HepG2 (cell line): ENCODE data around the gene SURF2. TPM values are rescaled to one million over a fixed set of nuclear protein-coding genes. Genes with fewer than 3 reads are reported as not detected.

Experiments
- CERS6 ChIP-seq: sonication (generic); formaldehyde crosslinking; IDR thresholded peaks from 2 replicates; pipeline ENCODE4 v1.5.0; 2020; ENCODE audit warnings: missing genetic modification reagents
- CREM ChIP-seq, 2 experiments: sonication (generic) in 1 of 2; formaldehyde crosslinking in 1 of 2; IDR thresholded peaks; 2 replicates each; pipeline versions ENCODE4 v1.4.0 to v1.6.1; 2016 to 2020; ENCODE audit warnings: antibody characterized with exemption in 1 of 2, mild to moderate bottlenecking in 1 of 2, missing genetic modification reagents in 1 of 2
- DR1 ChIP-seq: sonication (generic); formaldehyde crosslinking; IDR thresholded peaks from 2 replicates; pipeline ENCODE4 v1.8.0; 2021; ENCODE audit warnings: mild to moderate bottlenecking, missing genetic modification reagents, inconsistent platforms
- FOXO1 ChIP-seq: sonication (generic); formaldehyde crosslinking; IDR thresholded peaks from 2 replicates; pipeline ENCODE4 v1.4.0; 2020; ENCODE audit warnings: missing genetic modification reagents
- IRF2 ChIP-seq: IDR thresholded peaks from 2 replicates; pipeline ENCODE4 v1.6.1; 2018; ENCODE audit warnings: missing genetic modification reagents, missing compliant biosample characterization
- MTA3 ChIP-seq: sonication (generic); formaldehyde crosslinking; IDR thresholded peaks from 2 replicates; pipeline ENCODE4 v1.4.0; 2020; ENCODE audit warnings: missing genetic modification reagents
- PBX2 ChIP-seq: IDR thresholded peaks from 2 replicates; pipeline ENCODE4 v1.6.1; 2016; ENCODE audit warnings: control low read depth
- RXRB ChIP-seq: IDR thresholded peaks from 2 replicates; pipeline ENCODE4 v1.6.1; 2016; ENCODE audit warnings: borderline replicate concordance, missing genetic modification reagents, missing compliant biosample characterization
- SP140L ChIP-seq: sonication (generic); formaldehyde crosslinking; IDR thresholded peaks from 2 replicates; pipeline ENCODE4 v1.4.0; 2020; ENCODE audit warnings: missing genetic modification reagents, borderline replicate concordance
- ZBTB3 ChIP-seq: sonication (generic); formaldehyde crosslinking; IDR thresholded peaks from 2 replicates; pipeline ENCODE4 v1.4.0; 2020; ENCODE audit warnings: low read depth, mild to moderate bottlenecking, moderate library complexity, missing genetic modification reagents, borderline replicate concordance
- ZBTB43 ChIP-seq: sonication (generic); formaldehyde crosslinking; conservative IDR thresholded peaks from 2 replicates; pipeline ENCODE4 v1.4.0; 2020; ENCODE audit warnings: missing genetic modification reagents
- ZMYM3 ChIP-seq: sonication (generic); formaldehyde crosslinking; IDR thresholded peaks from 2 replicates; pipeline ENCODE4 v1.5.1; 2020; ENCODE audit warnings: mild to moderate bottlenecking, missing genetic modification reagents
- ZNF335 ChIP-seq: sonication (generic); formaldehyde crosslinking; IDR thresholded peaks from 2 replicates; pipeline ENCODE4 v1.4.0; 2020; ENCODE audit warnings: missing genetic modification reagents
- ZNF737 ChIP-seq: sonication (generic); formaldehyde crosslinking; IDR thresholded peaks from 2 replicates; pipeline ENCODE4 v1.5.0; 2020; ENCODE audit warnings: missing genetic modification reagents, mild to moderate bottlenecking, borderline replicate concordance
- ZNF746 ChIP-seq: sonication (generic); formaldehyde crosslinking; IDR thresholded peaks from 2 replicates; pipeline ENCODE4 v1.8.0; 2022; ENCODE audit warnings: mild to moderate bottlenecking, missing genetic modification reagents
- ZNF768 ChIP-seq: sonication (generic); formaldehyde crosslinking; IDR thresholded peaks from 2 replicates; pipeline ENCODE4 v1.4.0; 2020; ENCODE audit warnings: missing genetic modification reagents
- polyA plus RNA-seq, 8 experiments: library from polyadenylated mRNA; depleted of rRNA in 3 of 8; stranded (reverse) in 7 of 8; unstranded in 1 of 8; fragments of >200 nt; fragmentation: Illumina TruSeq in 4 of 8; extraction: Trizol in 4 of 8; gene quantifications; 2 replicates each; pipeline versions ENCODE4 v1.2.1 to v1.2.3, GENCODE V29; 2011 to 2016; ENCODE audit warnings: low read depth in 4 of 8, missing spikeins in 1 of 8, mixed read lengths in 1 of 8; ENCODE audit not compliant: insufficient read depth in 1 of 8
- total RNA-seq, 5 experiments: library from RNA; depleted of rRNA; stranded (reverse); fragments of >200 nt; fragmentation: Illumina TruSeq; extraction: Trizol; gene quantifications; 2 replicates each; pipeline ENCODE4 v1.2.3, GENCODE V29; 2016; ENCODE audit warnings: low read depth in 1 of 5
- TF ChIP-seq, protein P1 (sequence below): sonication (generic); formaldehyde crosslinking; IDR thresholded peaks from 2 replicates; pipeline ENCODE4 v1.4.0; 2020; ENCODE audit warnings: missing genetic modification reagents; ENCODE audit errors: not compliant biosample characterization
- TF ChIP-seq, protein P2 (sequence below): sonication (generic); formaldehyde crosslinking; conservative IDR thresholded peaks from 2 replicates; pipeline ENCODE4 v1.4.0; 2020; ENCODE audit warnings: missing genetic modification reagents
- TF ChIP-seq, protein P3 (sequence below): sonication (generic); formaldehyde crosslinking; IDR thresholded peaks from 2 replicates; pipeline ENCODE4 v1.9.0; 2021; ENCODE audit warnings: missing genetic modification reagents, borderline replicate concordance

SURF2 gene
- total and polyA plus RNA-seq, 2 of the 13 experiments (the other 11 are each of a cell fraction or from before 2014, with no cell fraction given): 6.3 to 13.6 TPM

DNA sequence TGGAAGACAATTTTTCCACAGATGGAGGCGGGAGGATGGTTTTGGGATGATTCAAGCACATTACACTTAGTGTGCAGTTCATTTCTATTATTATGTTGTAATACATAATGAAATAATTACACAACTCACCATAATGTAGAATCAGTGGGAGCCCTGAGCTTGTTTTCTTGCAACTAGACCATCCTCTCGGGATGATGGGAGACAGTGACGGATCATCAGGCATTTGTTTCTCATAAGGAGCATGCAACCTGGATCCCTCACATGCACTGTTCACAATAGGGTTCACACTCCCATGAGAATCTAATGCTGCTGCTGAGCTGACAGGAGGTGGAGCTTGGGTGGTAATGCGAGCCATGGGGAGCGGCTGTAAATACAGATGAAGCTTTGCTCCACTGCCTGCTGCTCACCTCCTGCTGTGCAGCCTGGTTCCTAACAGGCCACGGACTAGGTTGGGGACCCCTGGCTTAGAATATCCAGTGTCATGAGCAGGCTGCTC is 21.4 kb downstream of the SURF2 start (continued):
- TF ChIP-seq PBX2 (CRISPR knock-in tag) (no peak), RXRB (CRISPR knock-in tag) (no peak), ZNF737 (CRISPR knock-in tag) (no peak), MTA3 (CRISPR knock-in tag) (no peak), ZNF746 (CRISPR knock-in tag) (no peak), CERS6 (CRISPR knock-in tag) (no peak), ZNF768 (no peak), ZBTB43 (no peak), ZBTB3 (no peak), ZNF335 (CRISPR knock-in tag) (no peak), FOXO1 (no peak), CREM (IDR thresholded peaks at IDR 0.05) (no peak), CREM (CRISPR knock-in tag; IDR thresholded peaks at IDR 0.05) (no peak), IRF2 (peak; percentile 47; the same call in 1 of the 2 replicates), ZMYM3 (CRISPR knock-in tag) (no peak), SP140L (no peak), DR1 (CRISPR knock-in tag) (no peak)
- TF ChIP-seq, protein P1, sequence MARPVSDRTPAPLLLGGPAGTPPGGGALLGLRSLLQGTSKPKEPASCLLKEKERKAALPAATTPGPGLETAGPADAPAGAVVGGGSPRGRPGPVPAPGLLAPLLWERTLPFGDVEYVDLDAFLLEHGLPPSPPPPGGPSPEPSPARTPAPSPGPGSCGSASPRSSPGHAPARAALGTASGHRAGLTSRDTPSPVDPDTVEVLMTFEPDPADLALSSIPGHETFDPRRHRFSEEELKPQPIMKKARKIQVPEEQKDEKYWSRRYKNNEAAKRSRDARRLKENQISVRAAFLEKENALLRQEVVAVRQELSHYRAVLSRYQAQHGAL: no peak
- TF ChIP-seq, protein P2, sequence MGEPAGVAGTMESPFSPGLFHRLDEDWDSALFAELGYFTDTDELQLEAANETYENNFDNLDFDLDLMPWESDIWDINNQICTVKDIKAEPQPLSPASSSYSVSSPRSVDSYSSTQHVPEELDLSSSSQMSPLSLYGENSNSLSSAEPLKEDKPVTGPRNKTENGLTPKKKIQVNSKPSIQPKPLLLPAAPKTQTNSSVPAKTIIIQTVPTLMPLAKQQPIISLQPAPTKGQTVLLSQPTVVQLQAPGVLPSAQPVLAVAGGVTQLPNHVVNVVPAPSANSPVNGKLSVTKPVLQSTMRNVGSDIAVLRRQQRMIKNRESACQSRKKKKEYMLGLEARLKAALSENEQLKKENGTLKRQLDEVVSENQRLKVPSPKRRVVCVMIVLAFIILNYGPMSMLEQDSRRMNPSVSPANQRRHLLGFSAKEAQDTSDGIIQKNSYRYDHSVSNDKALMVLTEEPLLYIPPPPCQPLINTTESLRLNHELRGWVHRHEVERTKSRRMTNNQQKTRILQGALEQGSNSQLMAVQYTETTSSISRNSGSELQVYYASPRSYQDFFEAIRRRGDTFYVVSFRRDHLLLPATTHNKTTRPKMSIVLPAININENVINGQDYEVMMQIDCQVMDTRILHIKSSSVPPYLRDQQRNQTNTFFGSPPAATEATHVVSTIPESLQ (CRISPR knock-in tag): no peak
- TF ChIP-seq, protein P3, sequence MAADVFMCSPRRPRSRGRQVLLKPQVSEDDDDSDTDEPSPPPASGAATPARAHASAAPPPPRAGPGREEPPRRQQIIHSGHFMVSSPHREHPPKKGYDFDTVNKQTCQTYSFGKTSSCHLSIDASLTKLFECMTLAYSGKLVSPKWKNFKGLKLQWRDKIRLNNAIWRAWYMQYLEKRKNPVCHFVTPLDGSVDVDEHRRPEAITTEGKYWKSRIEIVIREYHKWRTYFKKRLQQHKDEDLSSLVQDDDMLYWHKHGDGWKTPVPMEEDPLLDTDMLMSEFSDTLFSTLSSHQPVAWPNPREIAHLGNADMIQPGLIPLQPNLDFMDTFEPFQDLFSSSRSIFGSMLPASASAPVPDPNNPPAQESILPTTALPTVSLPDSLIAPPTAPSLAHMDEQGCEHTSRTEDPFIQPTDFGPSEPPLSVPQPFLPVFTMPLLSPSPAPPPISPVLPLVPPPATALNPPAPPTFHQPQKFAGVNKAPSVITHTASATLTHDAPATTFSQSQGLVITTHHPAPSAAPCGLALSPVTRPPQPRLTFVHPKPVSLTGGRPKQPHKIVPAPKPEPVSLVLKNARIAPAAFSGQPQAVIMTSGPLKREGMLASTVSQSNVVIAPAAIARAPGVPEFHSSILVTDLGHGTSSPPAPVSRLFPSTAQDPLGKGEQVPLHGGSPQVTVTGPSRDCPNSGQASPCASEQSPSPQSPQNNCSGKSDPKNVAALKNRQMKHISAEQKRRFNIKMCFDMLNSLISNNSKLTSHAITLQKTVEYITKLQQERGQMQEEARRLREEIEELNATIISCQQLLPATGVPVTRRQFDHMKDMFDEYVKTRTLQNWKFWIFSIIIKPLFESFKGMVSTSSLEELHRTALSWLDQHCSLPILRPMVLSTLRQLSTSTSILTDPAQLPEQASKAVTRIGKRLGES (CRISPR knock-in tag): no peak
